ENCODE data around the gene KCNK7. TPM values are rescaled to one million over a fixed set of nuclear protein-coding genes. Genes with fewer than 3 reads are reported as not detected.

KCNK7 gene
- total RNA-seq, 1 experiment from 2014 or later, result 0.61 TPM

GRCh38 chr11:65617136-65617850 is 21.7 kb upstream of the KCNK7 start:
- POLR2A ChIA-PET, result no interaction called here
- H3K4me1 ChIP-seq (ENCODE audit: control insufficient read depth in 1 of 2, insufficient read depth in 2 of 2, low read length in 2 of 2), result peaks cover 10 to 25% of the 10 kb centered on the region in 2 experiments
- RAD21 ChIA-PET (ENCODE audit: low non-redundant PET in 1 of 2, low total read pairs in 2 of 2, uncharacterized antibody in 2 of 2, unreplicated experiment in 2 of 2), result no interaction called here

GRCh38 chr11:65616575-65617001 is 21.0 kb upstream of the KCNK7 start:
- peak overlapping the region; percentile 85 for H3K9ac ChIP-seq (ENCODE audit: low read length)
- TF ChIP-seq, protein P1, sequence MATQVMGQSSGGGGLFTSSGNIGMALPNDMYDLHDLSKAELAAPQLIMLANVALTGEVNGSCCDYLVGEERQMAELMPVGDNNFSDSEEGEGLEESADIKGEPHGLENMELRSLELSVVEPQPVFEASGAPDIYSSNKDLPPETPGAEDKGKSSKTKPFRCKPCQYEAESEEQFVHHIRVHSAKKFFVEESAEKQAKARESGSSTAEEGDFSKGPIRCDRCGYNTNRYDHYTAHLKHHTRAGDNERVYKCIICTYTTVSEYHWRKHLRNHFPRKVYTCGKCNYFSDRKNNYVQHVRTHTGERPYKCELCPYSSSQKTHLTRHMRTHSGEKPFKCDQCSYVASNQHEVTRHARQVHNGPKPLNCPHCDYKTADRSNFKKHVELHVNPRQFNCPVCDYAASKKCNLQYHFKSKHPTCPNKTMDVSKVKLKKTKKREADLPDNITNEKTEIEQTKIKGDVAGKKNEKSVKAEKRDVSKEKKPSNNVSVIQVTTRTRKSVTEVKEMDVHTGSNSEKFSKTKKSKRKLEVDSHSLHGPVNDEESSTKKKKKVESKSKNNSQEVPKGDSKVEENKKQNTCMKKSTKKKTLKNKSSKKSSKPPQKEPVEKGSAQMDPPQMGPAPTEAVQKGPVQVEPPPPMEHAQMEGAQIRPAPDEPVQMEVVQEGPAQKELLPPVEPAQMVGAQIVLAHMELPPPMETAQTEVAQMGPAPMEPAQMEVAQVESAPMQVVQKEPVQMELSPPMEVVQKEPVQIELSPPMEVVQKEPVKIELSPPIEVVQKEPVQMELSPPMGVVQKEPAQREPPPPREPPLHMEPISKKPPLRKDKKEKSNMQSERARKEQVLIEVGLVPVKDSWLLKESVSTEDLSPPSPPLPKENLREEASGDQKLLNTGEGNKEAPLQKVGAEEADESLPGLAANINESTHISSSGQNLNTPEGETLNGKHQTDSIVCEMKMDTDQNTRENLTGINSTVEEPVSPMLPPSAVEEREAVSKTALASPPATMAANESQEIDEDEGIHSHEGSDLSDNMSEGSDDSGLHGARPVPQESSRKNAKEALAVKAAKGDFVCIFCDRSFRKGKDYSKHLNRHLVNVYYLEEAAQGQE (IDR thresholded peaks at IDR 0.05; ENCODE audit: low read depth), result no peak
- DNase-seq (ENCODE audit: low read depth, low spot score) (no peak), ATAC-seq (no peak)
- peaks cover 19 to 28% of the 10 kb centered on the region in 2 experiments; a peak in 3 of 4 replicates for H3K36me3 ChIP-seq (ENCODE audit: control insufficient read depth in 1 of 2, insufficient read depth in 2 of 2, low read length in 2 of 2)
- peak overlapping the region; percentile 73 to 86 for H3K4me3 ChIP-seq (replicated peaks in 1 of 2; ENCODE audit: low read depth in 1 of 2, low read length in 2 of 2)
- H3K27me3 ChIP-seq (ENCODE audit: insufficient read depth, low read length), result no peaks in the 10 kb centered on the region
- no TSS peak for BruUV-seq (replicated peaks)
- H3K9me2 ChIP-seq (ENCODE audit: insufficient read depth), result no peaks in the 10 kb centered on the region
- intact Hi-C loops (cut with micrococcal nuclease), result no loop called here
- no peaks in the 10 kb centered on the region for H3K9me3 ChIP-seq (ENCODE audit: control insufficient read depth in 1 of 2, insufficient read depth in 1 of 2, low read depth in 1 of 2, low read length in 2 of 2)
- H4K20me1 ChIP-seq (ENCODE audit: insufficient read depth), result no peaks in the 10 kb centered on the region
- ChIA-PET POLR2A (no interaction called here), RAD21 (ENCODE audit: low non-redundant PET in 1 of 2, low total read pairs in 2 of 2, uncharacterized antibody in 2 of 2, unreplicated experiment in 2 of 2) (no interaction called here), CTCF (no interaction called here)
- H3K4me1 ChIP-seq (ENCODE audit: control insufficient read depth in 1 of 2, insufficient read depth in 2 of 2, low read length in 2 of 2), result peaks cover 10 to 32% of the 10 kb centered on the region in 2 experiments
- H3K27ac ChIP-seq (ENCODE audit: low read depth, low read length), result peak overlapping the region; percentile 86
- H2AFZ ChIP-seq (ENCODE audit: low read depth, low read length, poor library complexity, severe bottlenecking), result no peak overlapping the region
- peaks cover 63% of the 10 kb centered on the region for H3K79me2 ChIP-seq (ENCODE audit: insufficient read depth, low read length)
- H3K4me2 ChIP-seq (ENCODE audit: low read length), result peak overlapping the region; percentile 90

More at GRCh38 chr11:65617136-65617850, 21.7 kb upstream of the KCNK7 start:
- no peaks in the 10 kb centered on the region for H3K9me3 ChIP-seq (ENCODE audit: control insufficient read depth in 1 of 2, insufficient read depth in 1 of 2, low read depth in 1 of 2, low read length in 2 of 2)
- TF ChIP-seq ELF1 (IDR thresholded peaks at IDR 0.05; ENCODE audit: borderline replicate concordance, low read depth) (no peak), ATF3 (IDR thresholded peaks at IDR 0.05) (no peak), JUND (IDR thresholded peaks at IDR 0.05) (no peak), EZH2 (IDR thresholded peaks at IDR 0.05) (no peak), SP1 (IDR thresholded peaks at IDR 0.05; ENCODE audit: low read depth) (no peak)
- peak overlapping the region; percentile 85 for H3K9ac ChIP-seq (ENCODE audit: low read length)
- peak overlapping the region; percentile 73 to 86 for H3K4me3 ChIP-seq (replicated peaks in 1 of 2; ENCODE audit: low read depth in 1 of 2, low read length in 2 of 2)
- H3K27me3 ChIP-seq (ENCODE audit: insufficient read depth, low read length), result no peaks in the 10 kb centered on the region
- H3K4me2 ChIP-seq (ENCODE audit: low read length), result peak overlapping the region; percentile 90
- ATAC-seq (no peak), DNase-seq (ENCODE audit: low read depth, low spot score) (no peak)
- no peak overlapping the region for H2AFZ ChIP-seq (ENCODE audit: low read depth, low read length, poor library complexity, severe bottlenecking)
- H3K36me3 ChIP-seq (ENCODE audit: control insufficient read depth in 1 of 2, insufficient read depth in 2 of 2, low read length in 2 of 2), result peaks cover 19 to 24% of the 10 kb centered on the region in 2 experiments; a peak in 3 of 4 replicates
- TSS peak; percentile 29 for BruUV-seq (replicated peaks)
- peaks cover 56% of the 10 kb centered on the region for H3K79me2 ChIP-seq (ENCODE audit: insufficient read depth, low read length)
- no peaks in the 10 kb centered on the region for H4K20me1 ChIP-seq (ENCODE audit: insufficient read depth)
- CTCF ChIA-PET, result no interaction called here
- no peaks in the 10 kb centered on the region for H3K9me2 ChIP-seq (ENCODE audit: insufficient read depth)
- H3K27ac ChIP-seq (ENCODE audit: low read depth, low read length), result peak overlapping the region; percentile 25; the same call in 1 of the 2 replicates
- intact Hi-C loops (cut with micrococcal nuclease), result no loop called here
